ENCODE results near the gene WNT3. TPM values are rescaled to one million over a fixed set of nuclear protein-coding genes. Genes with fewer than 3 reads are reported as not detected.

WNT3 gene
- total RNA-seq, 1 donor from 2014 or later: 5.9 TPM

DNA sequence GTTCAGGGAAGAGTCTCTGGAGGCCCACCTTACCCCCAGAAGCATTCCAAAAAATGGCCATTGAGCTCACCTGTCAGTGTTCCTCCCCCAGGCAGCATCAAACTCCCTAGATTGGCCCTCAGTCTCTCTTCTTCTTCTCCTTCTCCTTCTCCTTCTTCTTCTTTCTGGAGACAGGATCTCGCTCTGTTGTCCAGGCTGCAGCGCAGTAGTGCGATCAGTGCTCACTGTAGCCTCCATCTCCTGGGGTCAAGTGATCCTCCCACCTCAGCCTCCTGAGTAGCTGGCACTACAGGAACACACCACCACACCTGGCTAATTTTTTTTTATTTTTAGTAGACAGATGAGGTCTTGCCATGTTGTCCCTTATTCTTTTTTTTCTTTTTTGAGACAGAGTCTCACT, 16.4 kb upstream of the WNT3 start:
- ATAC-seq: no peak

DNA sequence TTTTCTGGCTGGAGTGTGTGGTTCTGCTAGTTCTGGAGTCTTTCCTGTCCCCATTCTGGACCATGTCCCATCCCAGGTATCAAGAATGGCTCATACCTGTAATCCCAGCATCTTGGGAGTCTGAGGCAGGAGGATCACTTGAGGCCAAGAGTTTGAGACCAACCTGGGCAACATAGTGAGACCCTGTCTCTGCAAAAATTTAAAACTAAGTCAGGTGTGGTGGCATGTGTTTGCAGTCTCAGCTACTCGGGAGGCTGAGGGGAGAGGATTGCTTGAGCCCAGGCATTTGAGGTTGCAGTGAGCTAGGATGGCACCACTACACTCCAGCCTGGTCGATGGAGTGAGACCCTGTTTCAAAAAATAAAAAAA, 15.3 kb upstream of the WNT3 start:
- no peak for ATAC-seq

DNA sequence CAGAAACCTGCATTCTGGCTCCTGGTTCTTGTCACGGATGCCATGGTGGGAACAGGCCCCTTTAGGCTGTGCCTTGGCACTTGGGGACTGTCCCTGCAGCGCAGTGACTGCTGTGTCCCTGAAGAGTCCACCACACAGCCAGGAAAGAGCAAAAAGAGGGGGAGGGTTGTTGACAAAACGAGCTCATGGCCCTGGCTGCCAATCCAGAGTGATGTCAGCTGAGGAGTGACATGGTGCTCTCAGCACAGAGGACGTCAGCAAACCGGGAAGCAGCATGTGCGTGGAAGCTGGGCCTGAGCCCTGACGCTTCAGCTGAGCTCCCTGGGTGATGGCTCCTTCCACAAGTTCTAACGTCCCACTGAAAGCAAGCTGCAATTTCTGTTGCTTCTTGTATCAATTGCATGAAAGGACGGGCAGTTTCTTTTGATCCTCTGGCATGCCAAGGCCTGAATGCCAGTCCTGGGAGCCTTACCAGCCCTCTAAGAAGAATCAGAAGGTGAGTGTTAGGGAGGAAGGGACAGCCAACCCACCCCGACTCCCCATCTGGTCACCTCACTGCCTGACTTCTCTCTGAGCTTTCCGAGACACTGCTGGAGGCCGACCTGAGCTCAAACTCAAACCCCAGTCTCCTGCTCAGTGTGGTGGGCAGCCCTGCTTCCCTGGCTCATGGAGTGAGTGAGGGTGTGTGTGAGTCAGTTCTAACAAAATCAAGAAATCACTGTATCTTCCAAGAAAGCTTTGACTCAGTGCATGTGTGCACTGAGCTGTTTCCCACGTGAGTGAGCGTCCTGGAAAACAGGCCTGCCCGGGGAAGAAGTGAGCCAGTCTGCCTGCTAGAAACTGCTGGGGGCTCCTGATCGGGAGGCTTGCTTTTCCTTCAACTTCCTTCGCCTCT, 14.7 kb upstream of the WNT3 start:
- peak; percentile 74 for ATAC-seq

DNA sequence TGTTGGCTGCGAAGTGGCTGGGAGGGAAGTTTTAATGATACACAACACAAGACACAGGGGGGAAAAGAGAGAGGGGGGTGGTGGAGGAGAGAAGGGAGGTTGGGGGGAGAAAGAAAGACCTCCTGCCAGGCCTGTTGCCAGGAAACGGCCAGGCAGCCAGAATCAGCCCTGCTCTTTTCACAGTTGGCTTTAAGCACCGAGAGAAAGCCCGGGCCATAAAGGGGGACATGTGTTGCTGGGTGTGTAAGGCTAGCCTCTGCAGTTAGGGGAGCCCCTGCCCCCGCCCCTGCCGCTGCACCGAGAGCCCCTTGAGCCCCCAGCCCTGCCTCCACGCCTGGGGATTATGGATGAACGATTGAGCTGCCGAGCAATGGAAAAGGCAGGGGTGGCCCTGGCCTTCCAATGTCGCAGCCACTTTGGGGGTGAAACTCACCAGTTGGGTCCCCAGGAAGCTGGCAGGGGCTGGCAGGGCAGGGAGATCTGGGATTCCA, 13.9 kb upstream of the WNT3 start:
- no peak for ATAC-seq

DNA sequence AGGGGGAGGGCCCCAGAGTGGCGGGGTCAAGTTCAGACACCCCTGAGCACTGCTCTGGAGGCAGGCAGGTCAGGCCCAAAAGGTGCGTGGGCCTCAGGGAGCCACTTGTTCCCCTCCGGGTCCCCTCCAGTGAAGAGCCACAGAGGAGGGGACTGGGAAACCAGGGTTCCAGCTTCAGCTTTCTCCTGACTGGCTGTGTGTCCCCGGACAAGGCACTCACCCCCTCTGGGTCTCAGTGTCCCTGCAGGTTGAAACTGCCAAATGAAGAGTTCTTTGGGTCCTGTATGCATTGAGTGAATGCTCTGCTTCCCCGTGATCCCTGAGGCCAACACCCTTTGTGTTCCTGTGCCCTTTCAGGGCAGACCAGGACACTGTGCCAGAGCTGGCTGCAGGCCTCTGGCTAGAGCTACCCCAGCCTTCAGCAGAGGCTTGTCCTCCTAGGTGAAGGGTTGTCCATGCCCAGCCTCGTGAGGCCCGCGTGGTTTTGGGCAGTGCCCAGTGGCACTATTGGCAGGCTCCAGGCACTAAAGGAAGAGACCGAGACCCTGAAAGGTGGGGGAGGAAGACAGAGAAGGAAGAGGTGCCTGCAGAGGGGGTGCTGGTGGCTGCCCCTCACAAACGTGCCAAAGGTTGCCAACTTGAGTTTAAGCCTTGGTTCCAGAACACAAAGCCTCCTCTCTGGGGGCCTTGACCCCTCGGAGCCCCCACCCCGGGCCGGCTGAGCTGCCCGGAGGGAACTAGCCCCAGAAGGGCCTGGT, 13.3 kb upstream of the WNT3 start:
- ATAC-seq: no peak

DNA sequence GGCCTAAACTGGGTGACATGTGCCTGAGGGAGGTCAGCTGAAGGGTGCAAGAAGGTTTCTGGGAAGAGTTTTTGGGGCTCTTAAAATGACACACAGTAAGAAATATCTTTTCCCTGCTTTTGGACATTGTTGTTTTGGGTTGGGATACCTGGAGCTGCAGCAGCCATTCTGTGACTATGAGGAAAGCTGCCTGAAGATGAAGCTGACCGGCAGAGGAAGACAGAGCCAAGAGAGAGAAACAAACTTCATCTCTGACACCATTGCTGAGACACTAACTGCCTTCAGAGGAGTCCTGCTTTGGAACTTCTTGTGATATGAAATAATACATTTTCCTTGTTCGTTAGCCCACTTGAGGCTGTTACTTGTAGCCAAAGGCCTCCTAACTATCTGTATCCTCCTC, 8.8 kb upstream of the WNT3 start:
- no peak for ATAC-seq

DNA sequence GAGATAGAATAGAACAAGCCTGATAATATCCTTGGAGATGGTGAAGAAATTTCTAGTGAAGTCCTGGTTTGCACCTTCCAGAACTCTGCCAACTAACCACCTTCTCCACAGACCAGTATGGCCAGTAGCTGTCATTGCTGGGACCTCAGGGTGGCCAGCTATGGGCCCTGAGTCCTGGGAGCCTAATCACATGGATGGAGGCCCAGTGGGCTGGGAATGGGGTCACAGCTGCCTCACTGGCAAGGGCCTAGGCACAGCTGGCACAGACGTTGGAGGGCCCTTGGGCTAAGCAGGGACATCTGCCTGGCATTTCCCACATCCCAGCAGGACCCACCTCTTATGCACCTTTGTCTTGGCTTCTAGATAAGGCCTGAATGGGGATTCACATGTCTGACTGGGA, 7.6 kb upstream of the WNT3 start:
- ATAC-seq: no peak

DNA sequence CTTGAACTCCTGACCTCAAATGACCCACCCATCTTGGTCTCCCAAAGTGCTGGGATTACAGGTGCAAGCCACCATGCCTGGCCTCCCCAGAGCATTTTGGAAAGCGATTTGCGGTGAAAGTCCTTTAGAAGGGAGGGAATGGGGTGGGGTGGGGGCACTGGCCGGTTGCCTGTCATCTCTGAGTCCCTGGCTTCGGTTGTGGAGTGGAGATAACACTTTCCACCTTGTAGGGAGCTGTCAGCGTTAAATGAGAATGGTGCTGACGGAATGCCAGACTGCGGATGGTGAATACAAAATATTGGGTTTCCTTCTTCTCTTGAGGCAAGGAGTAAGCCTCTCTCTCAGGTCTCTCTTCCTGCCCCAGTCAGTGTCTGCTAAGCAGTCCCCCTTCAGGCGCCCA, 5.2 kb upstream of the WNT3 start:
- ATAC-seq: no peak

DNA sequence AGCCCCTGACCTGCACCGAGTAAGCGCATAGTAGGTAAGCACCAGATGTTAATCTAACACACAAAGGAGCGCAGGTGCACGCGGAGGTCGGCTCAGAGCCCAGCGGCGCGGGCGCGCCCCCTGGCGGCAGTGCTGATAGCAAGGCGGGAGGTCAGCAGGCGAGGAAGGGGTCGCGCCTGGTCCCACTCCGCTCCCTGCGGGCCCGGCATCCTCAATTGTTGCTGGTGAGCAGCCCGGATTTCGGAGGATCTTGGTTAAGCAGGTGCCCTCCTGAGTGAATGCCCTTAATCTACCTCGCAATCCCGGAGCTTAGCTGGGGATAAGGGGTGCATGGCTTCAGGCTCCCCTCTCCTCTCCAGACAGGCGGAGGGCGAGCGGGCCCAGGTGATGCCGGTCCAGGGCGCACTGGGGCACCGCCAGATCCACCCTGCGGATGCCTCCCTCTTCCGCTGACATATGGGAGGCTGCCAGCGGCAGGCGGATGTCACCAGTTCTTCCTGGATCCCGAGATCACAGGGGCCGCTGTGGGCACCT, 4.0 kb upstream of the WNT3 start:
- ATAC-seq: peak; percentile 30

DNA sequence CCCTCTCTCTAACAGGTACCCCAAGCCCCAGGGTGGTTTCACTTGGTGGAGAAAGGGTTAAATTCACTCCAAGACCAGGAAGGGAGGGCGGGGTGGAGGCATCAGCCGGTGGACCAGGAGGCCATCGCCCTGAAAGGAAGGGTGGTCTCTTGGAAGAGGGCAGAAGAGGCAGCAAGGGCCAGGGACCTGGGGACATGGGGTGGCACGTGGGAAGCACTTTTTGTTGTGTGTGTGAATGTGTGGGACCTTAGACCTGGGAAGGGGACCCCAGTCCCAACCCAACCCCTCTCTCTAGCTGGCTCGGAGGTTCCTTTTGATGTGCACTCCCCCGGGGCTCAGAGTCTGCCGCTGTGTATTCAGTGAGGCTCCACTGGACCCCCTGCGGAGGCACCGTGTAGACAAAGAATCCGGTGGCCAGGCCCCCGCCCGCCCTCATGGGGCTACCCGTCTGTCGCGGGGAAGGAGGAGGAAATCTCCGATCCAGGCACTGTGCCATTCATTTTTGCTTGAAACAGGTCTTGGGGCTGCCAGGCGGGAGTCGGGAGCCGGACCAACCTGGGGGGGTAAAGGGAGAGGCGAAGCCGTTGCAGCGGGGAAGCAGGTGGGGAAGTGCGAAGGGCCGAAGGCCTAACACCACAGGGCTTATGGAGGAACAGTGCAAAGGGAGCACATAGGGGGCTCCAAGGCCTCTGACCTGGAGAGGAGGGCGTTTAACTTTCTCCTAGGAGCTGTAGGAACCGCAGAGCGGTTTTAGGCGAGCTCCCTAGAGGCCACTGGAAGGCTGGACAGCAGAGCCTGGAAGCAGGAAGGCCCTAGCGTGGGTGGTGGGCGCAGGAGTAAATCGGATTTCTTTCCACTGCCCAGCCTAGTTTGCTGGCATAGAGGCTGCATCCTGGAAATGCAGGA, 3.2 kb upstream of the WNT3 start:
- no peak for ATAC-seq

DNA sequence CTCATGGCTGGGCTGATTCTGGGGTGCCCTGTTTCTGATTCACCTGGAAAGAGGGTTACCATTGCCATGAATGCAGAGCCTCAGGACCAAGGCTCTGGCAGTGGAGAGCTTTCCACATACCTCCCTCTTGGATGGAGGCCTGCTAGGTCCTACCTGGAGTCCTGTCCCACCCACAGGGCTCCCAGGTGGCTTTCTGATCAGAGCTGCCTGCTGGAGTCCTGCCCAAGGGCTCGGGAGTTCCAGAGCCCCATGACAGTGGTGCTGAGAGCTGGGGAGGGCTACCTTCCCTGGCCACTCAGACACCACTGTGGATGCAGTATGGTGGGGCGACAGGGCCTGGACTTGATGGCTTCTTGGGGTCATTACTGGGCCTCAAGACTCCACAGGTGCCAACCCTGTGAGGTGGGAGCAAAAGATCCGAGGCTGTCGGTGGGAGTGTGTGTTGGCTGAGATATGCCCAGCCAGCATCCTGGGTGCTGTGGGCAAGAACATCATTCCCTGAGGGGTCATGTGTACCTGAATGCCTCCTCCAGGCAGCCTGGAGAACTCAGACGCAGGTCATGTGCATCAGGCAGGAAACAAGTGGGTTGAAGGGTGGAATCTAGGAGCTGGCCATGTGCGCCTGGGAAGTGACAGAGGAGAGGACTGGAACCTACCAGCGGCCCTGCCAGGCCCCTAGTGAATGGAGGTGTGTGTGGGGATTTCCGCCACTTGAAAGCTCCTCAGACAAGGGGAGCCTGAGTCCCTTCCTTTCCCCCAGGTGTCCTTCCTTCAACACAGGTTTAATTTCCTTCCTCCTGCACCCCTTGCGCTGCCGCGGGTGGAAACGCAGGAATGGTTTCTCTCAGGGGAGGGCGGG, 2.3 kb upstream of the WNT3 start:
- no peak for ATAC-seq

DNA sequence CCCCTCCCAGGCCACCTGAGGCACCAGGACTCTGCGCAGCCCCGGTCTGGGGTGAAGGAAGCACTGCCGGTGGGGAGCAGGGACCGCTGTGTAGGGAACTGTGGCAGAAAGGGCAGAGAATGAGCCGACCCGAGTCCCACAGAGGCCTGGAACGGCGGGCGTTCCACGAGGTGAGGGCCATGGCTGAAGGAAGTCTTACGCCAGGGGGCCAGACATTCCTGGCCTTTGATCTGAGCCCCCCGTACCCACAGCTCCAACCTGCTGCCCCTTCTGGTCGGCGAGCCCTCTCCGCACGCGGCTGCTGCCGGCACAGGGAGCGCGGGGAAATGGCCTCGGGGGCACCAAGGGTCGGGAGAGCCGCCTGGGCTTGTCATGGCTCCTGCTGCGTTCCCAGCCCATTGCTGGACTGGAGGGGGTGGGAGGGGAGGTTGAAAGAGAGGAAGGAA, 1.4 kb upstream of the WNT3 start:
- no peak for ATAC-seq

DNA sequence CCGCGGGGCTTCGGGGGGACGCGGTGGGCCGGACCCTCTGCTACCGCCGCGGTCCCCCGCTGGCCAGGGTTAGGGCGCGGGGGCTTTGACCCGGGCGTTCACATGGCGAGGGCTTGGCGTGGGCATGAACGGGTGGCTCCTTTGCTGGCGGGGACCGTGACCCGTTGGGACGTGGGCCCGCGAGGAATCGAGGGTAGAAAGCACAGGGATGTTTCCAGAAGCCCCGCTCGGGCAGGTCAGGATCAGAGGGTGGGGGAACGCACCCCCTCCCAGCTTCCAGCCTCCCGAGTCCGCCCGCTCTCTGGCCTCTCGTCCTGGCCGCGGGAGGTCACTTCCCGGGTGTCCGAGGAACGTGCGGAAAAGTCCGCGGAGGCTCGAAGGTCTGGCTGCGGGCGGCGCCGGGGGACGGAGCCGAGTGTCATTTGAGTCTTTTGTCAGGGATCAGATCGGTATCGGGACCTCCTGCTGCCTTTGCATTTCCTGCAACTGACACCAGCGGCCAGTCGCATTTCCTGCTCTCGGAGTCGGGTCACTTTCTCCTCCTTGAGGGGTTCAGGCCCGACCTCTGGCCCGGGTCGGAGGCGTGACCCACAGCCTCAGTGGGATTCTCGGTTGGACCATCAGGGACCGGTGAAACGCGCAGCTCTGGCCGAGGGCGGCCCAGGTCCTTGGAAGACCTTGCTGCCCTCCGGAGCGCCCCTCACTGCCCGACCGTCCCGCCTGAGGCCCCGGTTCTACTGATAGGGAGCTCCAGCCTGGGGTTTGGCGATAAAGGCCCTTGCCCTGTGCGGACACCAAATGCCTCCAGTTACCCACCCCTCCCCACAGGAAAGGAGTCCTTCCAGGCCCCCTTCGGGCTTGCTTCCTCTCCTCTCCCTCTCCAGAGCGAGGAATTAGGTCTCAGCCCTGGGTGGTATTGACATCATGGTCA, 702 bp upstream of the WNT3 start:
- no peak for ATAC-seq

DNA sequence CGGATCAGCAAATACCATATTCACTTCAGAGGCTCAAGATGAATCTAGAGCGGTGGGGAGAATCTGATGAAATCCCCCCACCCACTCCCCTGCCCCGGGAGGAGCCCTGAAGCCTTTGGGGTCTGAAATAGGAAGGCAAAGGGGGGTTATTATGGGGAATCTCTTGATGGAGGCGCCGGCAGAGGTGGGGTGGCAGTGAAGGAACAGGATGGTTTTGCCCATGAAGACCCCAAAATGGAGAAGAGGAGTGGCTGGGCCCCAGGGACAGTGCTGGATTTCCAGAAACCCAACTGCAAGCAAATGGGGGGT, 637 bp downstream of the WNT3 start:
- ATAC-seq: no peak

DNA sequence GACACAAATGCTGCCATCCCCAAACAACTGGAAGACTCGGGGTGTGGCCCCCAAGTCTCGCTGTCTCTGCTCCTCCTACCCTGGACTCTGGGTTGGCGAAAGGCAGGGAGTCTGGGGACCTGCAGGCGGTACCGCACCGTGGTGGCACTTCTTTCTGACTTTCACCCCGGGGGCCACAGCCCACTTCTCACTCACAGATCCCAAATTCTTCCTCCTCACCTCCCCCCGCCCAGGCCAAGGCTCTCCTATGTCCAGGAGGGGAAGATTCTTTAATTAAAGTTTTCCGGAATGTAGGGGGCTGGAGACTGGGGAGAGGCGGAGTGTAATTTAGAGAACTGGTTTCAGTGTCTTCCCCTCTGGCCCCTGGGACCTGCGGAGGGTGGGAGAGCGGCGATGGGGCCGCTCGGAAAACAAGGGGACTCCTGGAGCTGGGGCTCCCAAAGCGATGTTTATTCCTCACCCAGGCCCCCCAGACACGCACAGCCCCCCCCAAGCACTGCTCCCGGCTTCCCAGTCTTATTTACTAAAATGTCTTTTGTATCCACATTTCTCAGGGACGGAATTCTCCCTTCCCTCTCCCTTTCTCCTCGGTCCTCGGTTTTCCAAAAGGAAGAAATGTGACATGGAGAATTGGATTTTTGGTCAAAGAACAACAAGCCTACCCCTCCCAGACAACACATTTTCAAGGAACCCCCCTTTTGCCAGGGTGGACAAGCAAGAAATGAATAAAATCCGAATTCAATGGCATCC, 1.2 kb downstream of the WNT3 start:
- ATAC-seq: no peak

DNA sequence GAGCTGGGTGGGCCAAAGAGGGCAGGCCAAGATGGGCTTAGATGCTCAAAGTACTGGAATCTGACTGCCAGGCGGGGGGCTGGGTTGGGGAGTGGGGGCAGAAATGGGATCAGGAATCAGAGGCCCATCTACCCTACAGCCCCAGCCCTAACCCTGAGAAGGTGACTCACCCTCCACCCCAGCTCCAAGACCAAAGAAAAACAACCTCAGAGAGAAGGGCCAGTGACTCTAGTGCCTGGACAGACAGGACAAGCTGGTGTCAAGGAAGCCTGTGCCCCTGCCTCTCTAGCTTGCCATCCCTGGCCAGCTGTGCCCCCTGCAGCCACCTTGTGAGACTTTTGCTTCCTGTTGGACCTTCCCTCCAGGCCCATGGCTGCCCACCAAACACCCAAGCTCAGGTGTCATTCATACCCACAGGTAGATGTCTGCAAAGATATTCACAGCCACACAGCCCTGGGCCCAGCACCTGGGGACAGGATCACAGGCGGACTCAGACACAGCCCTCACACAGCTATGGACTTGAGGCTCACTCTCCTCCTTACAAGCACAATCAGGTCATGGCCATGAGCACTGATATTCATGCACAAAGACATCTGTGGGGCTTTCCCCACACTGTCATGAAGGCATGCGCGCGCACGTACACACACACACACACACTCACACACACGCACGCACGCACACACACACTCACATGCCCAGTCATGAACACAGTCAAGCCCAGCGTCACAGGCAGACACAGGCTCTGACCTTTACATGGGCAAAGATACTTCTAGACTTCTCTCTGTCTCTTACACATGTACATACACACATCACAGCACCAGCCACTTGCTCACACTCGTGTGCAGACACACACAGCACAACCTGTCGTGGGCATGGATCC, 2.8 kb downstream of the WNT3 start:
- peak; percentile 78 for ATAC-seq

DNA sequence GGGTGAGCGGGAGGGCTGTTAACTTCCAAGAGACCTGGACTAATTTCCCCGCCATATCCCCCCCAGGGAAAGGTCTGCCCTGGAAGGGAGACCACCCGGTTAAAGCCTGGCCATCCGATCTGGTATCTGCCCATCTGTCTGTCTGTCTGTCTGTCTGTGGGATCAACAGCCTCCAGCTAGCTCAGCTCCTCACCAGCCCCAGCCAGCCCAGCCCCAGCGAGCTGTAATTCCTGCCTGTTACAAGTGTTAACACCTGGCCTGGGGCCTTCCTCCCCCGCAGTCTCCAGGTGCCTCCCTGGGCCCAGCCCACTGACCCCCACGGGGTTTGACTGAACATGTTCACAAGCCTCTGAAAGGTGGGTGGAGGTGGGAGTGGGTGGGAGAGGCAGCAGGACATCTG, 4.0 kb downstream of the WNT3 start:
- no peak for ATAC-seq

DNA sequence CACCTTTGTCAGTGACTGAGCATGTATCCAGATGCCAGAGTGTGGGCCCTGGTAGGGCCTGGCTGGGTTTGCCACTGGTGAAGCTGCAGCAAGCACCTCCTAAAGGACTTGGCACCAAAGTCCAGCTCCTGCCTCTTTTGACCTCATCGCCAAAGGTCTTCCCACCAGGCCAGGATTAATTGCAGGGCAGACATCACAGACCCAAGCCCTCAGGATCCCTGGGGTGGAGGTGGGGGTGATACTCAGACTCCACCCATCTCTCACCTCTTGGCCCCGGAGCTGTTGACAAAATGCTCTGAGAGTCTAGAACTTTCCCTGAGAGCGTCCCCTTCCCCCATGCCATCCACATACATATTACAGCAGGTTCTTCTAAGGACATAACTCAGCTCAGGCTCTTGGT, 4.6 kb downstream of the WNT3 start:
- no peak for ATAC-seq

All from esophagus mucosa (tissue), 1 donor.